OCI-LY1 (cell line): ENCODE results near the gene PBX3.

ENCODE experiments used
- H2AFZ ChIP-seq: fragments of 200-600 bp; sonication (generic), shearing (Covaris generic); 2 replicates; pipeline ENCODE4 v1.6.0; 2014; ENCODE audit warnings: antibody characterized with exemption, mild to moderate bottlenecking, low read length
- H3F3A ChIP-seq: fragments of 200-600 bp; sonication (generic), shearing (Covaris generic); 2 replicates; pipeline ENCODE4 v1.6.0; 2014; ENCODE audit warnings: mild to moderate bottlenecking, antibody characterized with exemption, low read length, moderate library complexity; ENCODE audit not compliant: insufficient read depth
- H3K27ac ChIP-seq: fragments of 200-600 bp; sonication (generic); 2 replicates; pipeline ENCODE4 v1.5.1; 2014; ENCODE audit warnings: low read length, mixed run types, mild to moderate bottlenecking, low read depth; ENCODE audit not compliant: poor library complexity, severe bottlenecking
- H3K27me3 ChIP-seq: fragments of 200-600 bp; sonication (generic); 2 replicates; pipeline ENCODE4 v1.6.0; 2014; ENCODE audit warnings: antibody characterized with exemption, mild to moderate bottlenecking, low read length, moderate library complexity; ENCODE audit not compliant: insufficient read depth
- H3K36me3 ChIP-seq: fragments of 200-600 bp; sonication (generic); 2 replicates; pipeline ENCODE4 v1.6.1; 2014; ENCODE audit warnings: mild to moderate bottlenecking, antibody characterized with exemption, low read length, moderate library complexity, mixed read lengths; ENCODE audit not compliant: insufficient read depth
- H3K4me1 ChIP-seq: fragments of 200-600 bp; sonication (generic); 2 replicates; pipeline ENCODE4 v1.5.1; 2014; ENCODE audit warnings: mild to moderate bottlenecking, low read length, moderate library complexity; ENCODE audit not compliant: insufficient read depth, severe bottlenecking
- H3K4me2 ChIP-seq: fragments of 200-600 bp; sonication (generic), shearing (Covaris generic); 2 replicates; pipeline ENCODE4 v1.6.1; 2014; ENCODE audit warnings: low read length
- H3K4me3 ChIP-seq: fragments of 200-600 bp; sonication (generic); 2 replicates; pipeline ENCODE4 v1.5.1; 2014; ENCODE audit warnings: low read length, low read depth, mild to moderate bottlenecking, mixed read lengths; ENCODE audit not compliant: poor library complexity, severe bottlenecking
- H3K79me2 ChIP-seq: fragments of 200-600 bp; shearing (Covaris generic); 2 replicates; pipeline ENCODE4 v1.6.1; 2016; ENCODE audit warnings: mixed run types, low read length, mixed read lengths; ENCODE audit not compliant: insufficient read depth
- H3K9ac ChIP-seq: fragments of 200-600 bp; sonication (generic), shearing (Covaris generic); 2 replicates; pipeline ENCODE4 v1.6.1; 2014; ENCODE audit warnings: mild to moderate bottlenecking, low read length, mixed read lengths
- H3K9me2 ChIP-seq: fragments of 200-600 bp; sonication (generic), shearing (Covaris generic); 2 replicates; pipeline ENCODE4 v1.6.1; 2014; ENCODE audit warnings: low read depth, mild to moderate bottlenecking, low read length, mixed read lengths
- H3K9me3 ChIP-seq: fragments of 200-600 bp; shearing (Covaris generic); 2 replicates; pipeline ENCODE4 v1.6.1; 2014; ENCODE audit warnings: low read length, mixed read lengths
- H4K20me1 ChIP-seq: fragments of 200-600 bp; sonication (generic), shearing (Covaris generic); 2 replicates; pipeline ENCODE4 v1.6.0; 2016; ENCODE audit warnings: mild to moderate bottlenecking, low read length; ENCODE audit not compliant: insufficient read depth
- CTCF ChIP-seq: fragments of 200-600 bp; sonication (generic), shearing (Covaris generic); IDR thresholded peaks from 2 replicates; pipeline ENCODE4 v1.5.1; 2017; ENCODE audit warnings: mild to moderate bottlenecking, antibody characterized with exemption, low read length, moderate library complexity, mixed read lengths
- EZH2 ChIP-seq: fragments of 200-600 bp; sonication (generic), shearing (Covaris generic); IDR thresholded peaks from 2 replicates; pipeline ENCODE4 v1.8.0; 2017; ENCODE audit warnings: borderline replicate concordance, mixed run types, mild to moderate bottlenecking, antibody characterized with exemption, low read length, moderate library complexity, mixed read lengths

Gene PBX3

GRCh38 chr9:125926936-125927335 is 179.8 kb downstream of the PBX3 start:
- no peak overlapping the region for H3K4me3 ChIP-seq
- H3K27ac ChIP-seq: no peak overlapping the region
- no peaks in the 10 kb centered on the region for H3K9me3 ChIP-seq
- H4K20me1 ChIP-seq: no peaks in the 10 kb centered on the region
- no peaks in the 10 kb centered on the region for H3K27me3 ChIP-seq
- H3K4me1 ChIP-seq: no peaks in the 10 kb centered on the region
- no peaks in the 10 kb centered on the region for H3K79me2 ChIP-seq
- H3K9me2 ChIP-seq: no peaks in the 10 kb centered on the region
- no peaks in the 10 kb centered on the region for H3K36me3 ChIP-seq
- H2AFZ ChIP-seq: no peak overlapping the region
- TF ChIP-seq EZH2 (no peak), CTCF (no peak)
- no peak overlapping the region for H3K9ac ChIP-seq
- no peaks in the 10 kb centered on the region for H3F3A ChIP-seq
- no peak overlapping the region for H3K4me2 ChIP-seq

GRCh38 chr9:125929846-125930245 is 182.7 kb downstream of the PBX3 start:
- Histone ChIP-seq H3F3A (no peaks in the 10 kb centered on the region), H3K9me3 (no peaks in the 10 kb centered on the region), H4K20me1 (no peaks in the 10 kb centered on the region), H2AFZ (no peak overlapping the region), H3K27me3 (no peaks in the 10 kb centered on the region), H3K4me3 (no peak overlapping the region), H3K4me1 (no peaks in the 10 kb centered on the region), H3K9ac (no peak overlapping the region), H3K9me2 (no peaks in the 10 kb centered on the region), H3K36me3 (peaks cover 11% of the 10 kb centered on the region; the same call in 1 of the 2 replicates), H3K79me2 (no peaks in the 10 kb centered on the region), H3K27ac (no peak overlapping the region), H3K4me2 (no peak overlapping the region)
- TF ChIP-seq CTCF (no peak), EZH2 (no peak)

GRCh38 chr9:125931211-125931610 is 184.0 kb downstream of the PBX3 start:
- H2AFZ ChIP-seq: no peak overlapping the region
- no peaks in the 10 kb centered on the region for H3K9me2 ChIP-seq
- no peaks in the 10 kb centered on the region for H3K79me2 ChIP-seq
- H3K4me3 ChIP-seq: no peak overlapping the region
- H3K4me1 ChIP-seq: no peaks in the 10 kb centered on the region
- H3F3A ChIP-seq: no peaks in the 10 kb centered on the region
- H3K27me3 ChIP-seq: no peaks in the 10 kb centered on the region
- H3K9ac ChIP-seq: no peak overlapping the region
- no peak for TF ChIP-seq CTCF
- no peak for TF ChIP-seq EZH2
- no peaks in the 10 kb centered on the region for H3K9me3 ChIP-seq
- H3K36me3 ChIP-seq: peaks cover 24% of the 10 kb centered on the region; the same call in 1 of the 2 replicates
- H3K4me2 ChIP-seq: no peak overlapping the region
- no peak overlapping the region for H3K27ac ChIP-seq
- H4K20me1 ChIP-seq: no peaks in the 10 kb centered on the region
